ENCODE results near the gene DPM1.

DPM1 gene

GRCh38 chr20:50926530-50926929 lies 31.8 kb downstream of the DPM1 start:
- no peak for TF ChIP-seq CTCF (conservative IDR thresholded peaks at IDR 0.05; ENCODE audit: control insufficient read depth, insufficient read depth, low read depth, low read length)
- no peak overlapping the region for H3K4me3 ChIP-seq (ENCODE audit: control insufficient read depth, low read depth, low read length)
- no peak for DNase-seq (ENCODE audit: low read depth)

GRCh38 chr20:50924261-50924920 lies 33.9 kb downstream of the DPM1 start:
- TF ChIP-seq CTCF (conservative IDR thresholded peaks at IDR 0.05; ENCODE audit: control insufficient read depth, insufficient read depth, low read depth, low read length), result no peak
- DNase-seq (ENCODE audit: low read depth), result no peak
- no peak overlapping the region for H3K4me3 ChIP-seq (ENCODE audit: control insufficient read depth, low read depth, low read length)

DNA sequence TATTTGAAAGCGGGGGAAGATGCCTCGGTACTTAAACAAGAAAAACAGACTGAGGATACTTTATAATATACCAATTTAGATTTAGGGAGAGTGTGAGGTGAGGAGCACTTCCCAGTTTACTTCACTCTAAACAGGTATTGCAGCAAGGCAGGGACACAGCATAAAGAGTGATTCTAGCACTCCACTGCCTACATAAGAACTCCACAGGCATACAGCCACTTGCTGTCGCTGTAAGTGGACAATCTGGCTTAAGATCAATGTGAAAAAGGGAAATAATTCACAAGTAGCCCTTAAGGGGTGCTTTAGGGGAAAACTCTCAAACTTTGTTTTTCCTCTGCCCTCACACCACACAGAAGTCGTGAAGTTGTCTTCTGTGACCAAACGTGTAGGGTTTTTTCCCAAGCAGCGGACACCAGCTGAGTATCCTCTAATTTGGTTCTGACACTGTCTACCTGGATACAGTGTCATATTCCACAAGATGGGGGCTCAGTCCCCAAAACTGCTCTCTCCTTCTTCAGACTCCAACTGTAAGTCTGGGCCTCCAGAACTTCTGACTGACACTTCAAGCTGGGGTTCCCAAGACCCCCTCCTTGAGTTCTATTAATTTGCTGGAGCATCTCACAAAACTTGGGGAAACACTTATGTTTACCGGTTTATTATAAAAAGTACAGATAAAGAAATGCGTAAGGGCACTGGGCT lies 36.4 kb downstream of the DPM1 start:
- no peak overlapping the region for H3K4me3 ChIP-seq (ENCODE audit: control insufficient read depth, low read depth, low read length)
- no peak for DNase-seq (ENCODE audit: low read depth)
- no peak for TF ChIP-seq CTCF (conservative IDR thresholded peaks at IDR 0.05; ENCODE audit: control insufficient read depth, insufficient read depth, low read depth, low read length)

GRCh38 chr20:50920997-50921396 lies 37.3 kb downstream of the DPM1 start:
- peak; percentile 62 for DNase-seq (ENCODE audit: low read depth)
- no peak for TF ChIP-seq CTCF (conservative IDR thresholded peaks at IDR 0.05; ENCODE audit: control insufficient read depth, insufficient read depth, low read depth, low read length)
- H3K4me3 ChIP-seq (ENCODE audit: control insufficient read depth, low read depth, low read length), result no peak overlapping the region

GRCh38 chr20:50919567-50919966 lies 38.8 kb downstream of the DPM1 start:
- no peak overlapping the region for H3K4me3 ChIP-seq (ENCODE audit: control insufficient read depth, low read depth, low read length)
- TF ChIP-seq CTCF (conservative IDR thresholded peaks at IDR 0.05; ENCODE audit: control insufficient read depth, insufficient read depth, low read depth, low read length), result no peak
- DNase-seq (ENCODE audit: low read depth), result peak; percentile 91

DNA sequence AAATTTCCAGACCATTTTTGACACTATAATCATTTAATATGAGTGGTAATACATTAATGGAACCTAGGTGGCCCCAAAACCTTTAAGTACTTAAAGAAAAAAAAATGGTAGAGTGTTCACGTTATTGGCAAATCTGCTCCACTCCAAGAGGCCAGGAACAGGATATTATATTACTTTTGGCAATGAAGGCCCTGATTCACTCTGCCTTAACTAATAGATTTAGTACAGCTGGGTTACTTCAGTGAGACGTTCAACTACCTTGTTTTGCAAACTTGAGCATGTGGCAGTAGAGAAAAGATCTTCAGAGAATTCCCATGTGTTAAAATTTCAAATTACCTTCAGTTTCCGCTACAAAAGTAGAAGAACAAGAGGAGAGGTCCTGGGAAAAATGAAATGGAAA lies 39.9 kb downstream of the DPM1 start:
- DNase-seq (ENCODE audit: low read depth), result peak; percentile 86
- no peak for TF ChIP-seq CTCF (conservative IDR thresholded peaks at IDR 0.05; ENCODE audit: control insufficient read depth, insufficient read depth, low read depth, low read length)
- no peak overlapping the region for H3K4me3 ChIP-seq (ENCODE audit: control insufficient read depth, low read depth, low read length)

All from fibroblast of mammary gland (primary cell).